ENCODE results near the gene TANC2.
"Not testable (repeated sequence)": the region's sequence is repeated elsewhere in the genome, so short reads cannot be mapped to it uniquely, and the experiment has no call there.

Gene TANC2

GRCh38 chr17:62964506-62964905 is 1.5 kb upstream of the TANC2 start:
- DNase-seq (ENCODE audit: low read depth): no peak

GRCh38 chr17:62965174-62965685 is 805 bp upstream of the TANC2 start:
- DNase-seq (ENCODE audit: low read depth): no peak

- no peak for DNase-seq (ENCODE audit: low read depth)
These were observed 580 bp downstream of the TANC2 start for GRCh38 chr17:62966426-62967204.

GRCh38 chr17:62967205-62967529 is 1.1 kb downstream of the TANC2 start:
- no peak for DNase-seq (ENCODE audit: low read depth)

- DNase-seq (ENCODE audit: low read depth): peak; percentile 54
These were observed 2.4 kb downstream of the TANC2 start for GRCh38 chr17:62968445-62968923.

GRCh38 chr17:62970610-62971009 is 4.6 kb downstream of the TANC2 start:
- no peak for DNase-seq (ENCODE audit: low read depth)

- DNase-seq (ENCODE audit: low read depth): no peak
These were observed 5.8 kb downstream of the TANC2 start for GRCh38 chr17:62971853-62972252.

GRCh38 chr17:62974788-62975187 is 8.8 kb downstream of the TANC2 start:
- no peak for DNase-seq (ENCODE audit: low read depth)

- DNase-seq (ENCODE audit: low read depth): no peak
These were observed 9.2 kb downstream of the TANC2 start for GRCh38 chr17:62975206-62975605.

GRCh38 chr17:62976643-62977231 is 10.7 kb downstream of the TANC2 start:
- DNase-seq (ENCODE audit: low read depth): not testable (repeated sequence)

- DNase-seq (ENCODE audit: low read depth): no peak
These were observed 14.8 kb downstream of the TANC2 start for GRCh38 chr17:62980842-62981241.

- DNase-seq (ENCODE audit: low read depth): no peak
These were observed 15.9 kb downstream of the TANC2 start for GRCh38 chr17:62981933-62982332.

GRCh38 chr17:62984801-62985200 is 18.8 kb downstream of the TANC2 start:
- no peak for DNase-seq (ENCODE audit: low read depth)

- DNase-seq (ENCODE audit: low read depth): no peak
These were observed 20.5 kb downstream of the TANC2 start for GRCh38 chr17:62986549-62986948.

GRCh38 chr17:62987136-62987535 is 21.1 kb downstream of the TANC2 start:
- no peak for DNase-seq (ENCODE audit: low read depth)

- DNase-seq (ENCODE audit: low read depth): no peak
These were observed 23.5 kb downstream of the TANC2 start for GRCh38 chr17:62989501-62989900.

GRCh38 chr17:62994931-62995330 is 28.9 kb downstream of the TANC2 start:
- DNase-seq (ENCODE audit: low read depth): no peak

- DNase-seq (ENCODE audit: low read depth): no peak
These were observed 29.4 kb downstream of the TANC2 start for GRCh38 chr17:62995377-62995885.

- DNase-seq (ENCODE audit: low read depth): no peak
These were observed 30.2 kb downstream of the TANC2 start for GRCh38 chr17:62996221-62996620.

- no peak for DNase-seq (ENCODE audit: low read depth)
These were observed 32.1 kb downstream of the TANC2 start for GRCh38 chr17:62998166-62998565.

GRCh38 chr17:62998665-62999393 is 32.8 kb downstream of the TANC2 start:
- no peak for DNase-seq (ENCODE audit: low read depth)

- no peak for DNase-seq (ENCODE audit: low read depth)
These were observed 33.7 kb downstream of the TANC2 start for GRCh38 chr17:62999736-63000135.
